SH-SY5Y (cell line): Measurements from ENCODE around the gene PTPRM.

Source experiments
- GATA2 ChIP-seq: IDR thresholded peaks from 2 replicates; pipeline ENCODE4 v1.6.1; 2011; ENCODE audit warnings: mild to moderate bottlenecking, low read depth, low read length
- GATA3 ChIP-seq: IDR thresholded peaks from 2 replicates; pipeline ENCODE4 v1.6.1; 2011; ENCODE audit warnings: low read depth, mild to moderate bottlenecking, low read length, moderate library complexity

DNA sequence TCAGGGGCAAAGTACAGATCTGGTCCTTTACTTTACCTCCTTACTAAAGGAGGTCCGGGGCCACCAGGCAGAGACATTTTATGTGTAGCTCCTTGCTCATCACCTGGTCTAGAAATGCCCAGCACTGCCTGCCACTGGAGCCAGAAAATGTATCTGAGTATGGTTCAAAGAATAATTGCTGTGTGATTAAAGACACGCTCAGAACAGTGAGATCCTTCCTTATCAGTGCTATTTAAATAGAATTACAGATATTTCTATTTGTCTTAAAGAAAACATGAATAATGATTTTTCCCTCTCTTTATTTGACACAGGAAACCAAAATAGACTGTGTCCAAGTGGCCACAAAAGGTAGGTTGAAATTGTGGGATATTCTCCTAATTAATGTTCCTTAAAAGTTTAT is 547.4 kb downstream of the PTPRM start:
- TF ChIP-seq GATA2 (no peak), GATA3 (no peak)
